K562 (cell line): ENCODE results near the gene ABCC5. TPM values are rescaled to one million over a fixed set of nuclear protein-coding genes. Genes with fewer than 3 reads are reported as not detected.

Source experiments
- ARID4B ChIP-seq: sonication (generic); formaldehyde crosslinking; IDR thresholded peaks from 2 replicates; pipeline ENCODE4 v1.8.0; 2022; ENCODE audit warnings: mild to moderate bottlenecking, missing genetic modification reagents
- DPF2 ChIP-seq: fragments of 450-650 bp; IDR thresholded peaks from 2 replicates; pipeline ENCODE4 v1.6.1; 2016
- PATZ1 ChIP-seq: fragments of 250-450 bp; sonication (Bioruptor Pico); IDR thresholded peaks from 2 replicates; pipeline ENCODE4 v1.5.0; 2020; ENCODE audit warnings: mild to moderate bottlenecking, borderline replicate concordance
- SMARCA4 ChIP-seq: fragments of 450-650 bp; IDR thresholded peaks from 2 replicates; pipeline ENCODE4 v1.6.1; 2016
- ZBTB26 ChIP-seq: fragments of 450-650 bp; formaldehyde crosslinking; IDR thresholded peaks from 2 replicates; pipeline ENCODE4 v1.4.0; 2022; ENCODE audit warnings: missing genetic modification characterization
- ZNF239 ChIP-seq: fragments of 250-450 bp; sonication (Bioruptor Pico); IDR thresholded peaks from 2 replicates; pipeline ENCODE4 v1.4.0; 2020; ENCODE audit warnings: mild to moderate bottlenecking
- ZNF407 ChIP-seq: fragments of 450-650 bp; IDR thresholded peaks from 2 replicates; pipeline ENCODE4 v1.6.1; 2016; ENCODE audit warnings: low read depth
- polyA plus RNA-seq, 8 experiments: library from polyadenylated mRNA; depleted of rRNA in 4 of 8; stranded (reverse) in 5 of 8; unstranded in 3 of 8; fragments of >200 nt; fragmentation: Nextera tagmentation in 2 of 8; fragmentation: Illumina TruSeq in 1 of 8; extraction: Ambion mirVana in 2 of 8; extraction: Trizol in 1 of 8; gene quantifications; 2 replicates each; pipeline versions ENCODE4 v1.2.1 to v1.2.3, GENCODE V29; 2011 to 2014; ENCODE audit warnings: inconsistent platforms in 1 of 8, missing spikeins in 1 of 8
- total RNA-seq, 7 experiments: library from RNA; depleted of rRNA in 6 of 7; stranded (reverse); fragments of >200 nt in 6 of 7; fragmentation: Illumina TruSeq in 2 of 7; extraction: Trizol in 2 of 7; gene quantifications; 2 replicates each; pipeline versions ENCODE4 v1.2.1 to v1.2.3, GENCODE V29; 2011 to 2021; ENCODE audit warnings: low replicate concordance in 1 of 7
- TF ChIP-seq, protein P1 (sequence below): fragments of 250-450 bp; sonication (Bioruptor Pico); IDR thresholded peaks from 2 replicates; pipeline ENCODE4 v1.4.0; 2020; ENCODE audit warnings: borderline replicate concordance

Gene ABCC5
- total and polyA plus RNA-seq, 9 of the 15 experiments (the other 6 are each of a cell fraction or from before 2014, with no cell fraction given), result 22.0 to 53.0 (median 41.9) TPM

DNA sequence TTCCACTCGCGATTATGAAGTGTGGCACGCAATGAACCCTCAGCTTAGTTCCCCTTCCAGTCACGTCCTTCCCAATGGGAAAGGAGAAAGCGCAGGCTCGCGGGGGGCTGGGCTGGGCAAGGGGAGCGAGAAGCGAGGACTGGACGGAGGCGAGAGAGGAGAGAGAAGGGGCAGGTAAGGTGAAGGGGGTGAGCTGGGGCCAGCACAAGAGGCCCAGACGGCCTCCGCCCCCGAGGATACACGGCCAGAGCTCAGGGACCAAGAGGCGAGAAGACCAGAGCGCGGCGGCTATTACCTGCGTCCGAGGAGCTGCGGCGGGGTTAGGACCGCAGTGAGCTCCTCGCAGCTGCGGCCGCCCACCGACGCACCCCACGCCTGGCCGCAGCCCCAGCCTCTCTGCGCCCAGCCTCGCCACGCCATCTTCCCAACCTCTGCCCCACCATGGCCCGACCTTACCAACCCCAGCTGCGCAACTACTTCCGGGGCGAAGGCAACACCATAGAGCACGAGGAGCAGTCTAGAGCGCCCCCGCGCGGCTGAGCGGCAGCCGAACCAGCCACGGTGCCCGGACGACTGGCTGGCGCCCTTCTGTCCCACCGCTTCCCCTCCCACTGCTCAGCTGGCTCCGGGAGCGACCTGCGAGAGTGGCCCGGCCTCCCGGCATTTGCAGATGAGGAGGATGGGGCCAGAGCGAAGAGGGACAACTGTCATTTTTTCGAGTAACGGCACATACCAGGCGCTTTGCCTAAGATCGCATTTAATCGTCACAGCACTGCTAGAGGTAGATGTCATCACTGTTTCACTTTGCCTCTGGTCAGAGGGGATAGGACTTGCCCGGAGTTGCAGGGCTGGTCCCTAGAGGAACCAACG is 133.0 kb downstream of the ABCC5 start, which contains the start of gene PARL (continued):
- TF ChIP-seq, protein P1, sequence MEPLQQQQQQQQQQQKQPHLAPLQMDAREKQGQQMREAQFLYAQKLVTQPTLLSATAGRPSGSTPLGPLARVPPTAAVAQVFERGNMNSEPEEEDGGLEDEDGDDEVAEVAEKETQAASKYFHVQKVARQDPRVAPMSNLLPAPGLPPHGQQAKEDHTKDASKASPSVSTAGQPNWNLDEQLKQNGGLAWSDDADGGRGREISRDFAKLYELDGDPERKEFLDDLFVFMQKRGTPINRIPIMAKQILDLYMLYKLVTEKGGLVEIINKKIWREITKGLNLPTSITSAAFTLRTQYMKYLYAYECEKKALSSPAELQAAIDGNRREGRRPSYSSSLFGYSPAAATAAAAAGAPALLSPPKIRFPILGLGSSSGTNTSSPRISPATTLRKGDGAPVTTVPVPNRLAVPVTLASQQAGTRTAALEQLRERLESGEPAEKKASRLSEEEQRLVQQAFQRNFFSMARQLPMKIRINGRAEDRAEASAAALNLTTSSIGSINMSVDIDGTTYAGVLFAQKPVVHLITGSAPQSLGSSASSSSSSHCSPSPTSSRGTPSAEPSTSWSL (CRISPR knock-in tag), result no peak
- TF ChIP-seq ARID4B (CRISPR knock-in tag) (peak; percentile 97), DPF2 (no peak), PATZ1 (CRISPR knock-in tag) (no peak), ZBTB26 (no peak), SMARCA4 (no peak), ZNF407 (no peak), ZNF239 (CRISPR knock-in tag) (no peak)
